Colonic mucosa (tissue), 4 donors: Measurements from ENCODE around the gene OR51A7. TPM values are rescaled to one million over a fixed set of nuclear protein-coding genes. Genes with fewer than 3 reads are reported as not detected.

Source experiments
- DNase-seq: peaks from one replicate; pipeline ENCODE4 v3.0.0-alpha.2; 2020
- H3K27ac ChIP-seq: fragments of 200-600 bp; one replicate; pipeline ENCODE4 v1.8.0; 2021
- H3K27me3 ChIP-seq: fragments of 200-600 bp; one replicate; pipeline ENCODE4 v1.8.0; 2021
- H3K36me3 ChIP-seq: fragments of 200-600 bp; one replicate; pipeline ENCODE4 v1.8.0; 2021
- H3K4me1 ChIP-seq: fragments of 200-600 bp; one replicate; pipeline ENCODE4 v1.8.0; 2021; ENCODE audit warnings: mild to moderate bottlenecking
- H3K4me3 ChIP-seq: fragments of 200-600 bp; one replicate; pipeline ENCODE4 v1.8.0; 2021
- H3K9ac ChIP-seq, 2 donors: one replicate each; pipeline ENCODE4 v1.7.0; 2013; ENCODE audit warnings: control low read depth in 2 of 2, low read depth in 2 of 2, low read length in 2 of 2
- H3K9me3 ChIP-seq: fragments of 200-600 bp; one replicate; pipeline ENCODE4 v1.8.0; 2021
- CTCF ChIP-seq: fragments of 200-600 bp; IDR thresholded peaks from one replicate; pipeline ENCODE4 v1.8.0; 2022; ENCODE audit warnings: antibody characterized with exemption, mild to moderate bottlenecking
- intact Hi-C: fragments of 100-400 bp; cut with DNase I; formaldehyde crosslinking; loops from one replicate; pipeline ENCODE4 v1.14.1; 2022
- total RNA-seq, 2 donors: library from RNA; stranded (reverse); fragmentation: NEBNext Ultra II Directional in 1 of 2; extraction: Animal tissue kit (Norgen Biotek cat#: 25700) in 1 of 2; gene quantifications; one replicate each; pipeline ENCODE4 v1.2.1, GENCODE V29; 2021
- donor health status: healthy.
- donor health status: DM: no; HTN: no; CAD: no.
- donor health status: DM: no; HTN: no; CAD: no.

Gene OR51A7
- total RNA-seq, 2 donors from 2014 or later = not detected

- TF ChIP-seq CTCF = no peak
- Histone ChIP-seq H3K27ac (no peak overlapping the region), H3K4me3 (no peak overlapping the region), H3K27me3 (no peaks in the 10 kb centered on the region), H3K9me3 (no peaks in the 10 kb centered on the region), H3K36me3 (no peaks in the 10 kb centered on the region), H3K9ac (no peak overlapping the region), H3K4me1 (no peaks in the 10 kb centered on the region)
- DNase-seq = no peak
- intact Hi-C loops = no loop called here
Observed at GRCh38 chr11:4890279-4890678, 13.3 kb upstream of the OR51A7 start.

- H3K9ac ChIP-seq = no peak overlapping the region
- H3K27ac ChIP-seq = no peak overlapping the region
- no peaks in the 10 kb centered on the region for H3K36me3 ChIP-seq
- no peak for TF ChIP-seq CTCF
- H3K9me3 ChIP-seq = no peaks in the 10 kb centered on the region
- H3K27me3 ChIP-seq = no peaks in the 10 kb centered on the region
- H3K4me3 ChIP-seq = no peak overlapping the region
- DNase-seq = no peak
- H3K4me1 ChIP-seq = no peaks in the 10 kb centered on the region
- intact Hi-C loops = no loop called here
Observed at GRCh38 chr11:4891996-4892640, 11.5 kb upstream of the OR51A7 start.

- DNase-seq = no peak
Observed at GRCh38 chr11:4916581-4916980, 13.0 kb downstream of the OR51A7 start.

GRCh38 chr11:4919250-4919649 lies 15.7 kb downstream of the OR51A7 start, which contains the start of gene OR51G2:
Gene OR51G2, minus strand, starts transcription at chr11:4919350. Its CDS starts 3,687 bp downstream, at chr11:4915663.
- H3K36me3 ChIP-seq = no peaks in the 10 kb centered on the region
- no peaks in the 10 kb centered on the region for H3K27me3 ChIP-seq
- no peak within 1 kb of the TSS for H3K9ac ChIP-seq
- no peak for TF ChIP-seq CTCF
- H3K9me3 ChIP-seq = no peaks in the 10 kb centered on the region
- H3K4me1 ChIP-seq = no peaks in the 10 kb centered on the region
- no peak within 1 kb of the TSS for H3K4me3 ChIP-seq
- intact Hi-C loops = no loop called here
- DNase-seq = no peak
- no peak within 1 kb of the TSS for H3K27ac ChIP-seq

More at GRCh38 chr11:4916581-4916980, 13.0 kb downstream of the OR51A7 start:
- intact Hi-C loops = no loop called here
- no peak overlapping the region for H3K4me3 ChIP-seq
- H3K4me1 ChIP-seq = no peaks in the 10 kb centered on the region
- no peak overlapping the region for H3K27ac ChIP-seq
- H3K36me3 ChIP-seq = no peaks in the 10 kb centered on the region
- H3K27me3 ChIP-seq = no peaks in the 10 kb centered on the region
- no peak for TF ChIP-seq CTCF
- no peak overlapping the region for H3K9ac ChIP-seq
- H3K9me3 ChIP-seq = no peaks in the 10 kb centered on the region

GRCh38 chr11:4921796-4922195 lies 18.2 kb downstream of the OR51A7 start:
- no peak overlapping the region for H3K27ac ChIP-seq
- H3K4me1 ChIP-seq = no peaks in the 10 kb centered on the region
- H3K9me3 ChIP-seq = no peaks in the 10 kb centered on the region
- no peaks in the 10 kb centered on the region for H3K27me3 ChIP-seq
- no peak for DNase-seq
- H3K9ac ChIP-seq = no peak overlapping the region
- intact Hi-C loops = no loop called here
- H3K4me3 ChIP-seq = no peak overlapping the region
- TF ChIP-seq CTCF = no peak
- no peaks in the 10 kb centered on the region for H3K36me3 ChIP-seq
